ENCODE results near the gene ANOS1.

Gene ANOS1

GRCh38 chrX:8591501-8591900 lies 140.4 kb downstream of the ANOS1 start:
- Histone ChIP-seq H3K4me1 (ENCODE audit: insufficient read depth, low read length, severe bottlenecking) (no peaks in the 10 kb centered on the region), H3K27ac (ENCODE audit: low read depth, low read length, poor library complexity, severe bottlenecking) (no peak overlapping the region), H3K27me3 (ENCODE audit: insufficient read depth, low read length) (no peaks in the 10 kb centered on the region), H4K20me1 (ENCODE audit: insufficient read depth, low read length) (no peaks in the 10 kb centered on the region), H3K9me3 (ENCODE audit: low read length) (no peaks in the 10 kb centered on the region), H3F3A (ENCODE audit: insufficient read depth, low read length) (no peaks in the 10 kb centered on the region), H3K4me3 (ENCODE audit: low read depth, low read length, poor library complexity, severe bottlenecking) (no peak overlapping the region), H3K4me2 (ENCODE audit: low read length) (no peak overlapping the region), H3K79me2 (ENCODE audit: insufficient read depth, low read length) (no peaks in the 10 kb centered on the region), H2AFZ (ENCODE audit: low read length) (no peak overlapping the region), H3K9ac (ENCODE audit: low read length) (no peak overlapping the region), H3K36me3 (ENCODE audit: insufficient read depth, low read length) (no peaks in the 10 kb centered on the region), H3K9me2 (ENCODE audit: low read depth, low read length) (no peaks in the 10 kb centered on the region)
- no peak for TF ChIP-seq CTCF (IDR thresholded peaks at IDR 0.05; ENCODE audit: low read length)
- no peak for TF ChIP-seq EZH2 (IDR thresholded peaks at IDR 0.05; ENCODE audit: borderline replicate concordance, low read length)

- Histone ChIP-seq H3K4me2 (ENCODE audit: low read length) (no peak overlapping the region), H2AFZ (ENCODE audit: low read length) (no peak overlapping the region), H3K4me3 (ENCODE audit: low read depth, low read length, poor library complexity, severe bottlenecking) (no peak overlapping the region), H3K9ac (ENCODE audit: low read length) (no peak overlapping the region), H3K36me3 (ENCODE audit: insufficient read depth, low read length) (no peaks in the 10 kb centered on the region), H4K20me1 (ENCODE audit: insufficient read depth, low read length) (no peaks in the 10 kb centered on the region), H3K27me3 (ENCODE audit: insufficient read depth, low read length) (no peaks in the 10 kb centered on the region), H3K9me2 (ENCODE audit: low read depth, low read length) (no peaks in the 10 kb centered on the region), H3K4me1 (ENCODE audit: insufficient read depth, low read length, severe bottlenecking) (no peaks in the 10 kb centered on the region), H3K27ac (ENCODE audit: low read depth, low read length, poor library complexity, severe bottlenecking) (no peak overlapping the region), H3F3A (ENCODE audit: insufficient read depth, low read length) (no peaks in the 10 kb centered on the region), H3K79me2 (ENCODE audit: insufficient read depth, low read length) (no peaks in the 10 kb centered on the region), H3K9me3 (ENCODE audit: low read length) (no peaks in the 10 kb centered on the region)
- TF ChIP-seq CTCF (IDR thresholded peaks at IDR 0.05; ENCODE audit: low read length) = no peak
Observed at GRCh38 chrX:8586953-8587352, 145.0 kb downstream of the ANOS1 start.

GRCh38 chrX:8579602-8580001 lies 152.3 kb downstream of the ANOS1 start:
- H3K4me2 ChIP-seq (ENCODE audit: low read length) = no peak overlapping the region
- TF ChIP-seq EZH2 (IDR thresholded peaks at IDR 0.05; ENCODE audit: borderline replicate concordance, low read length) (no peak), CTCF (IDR thresholded peaks at IDR 0.05; ENCODE audit: low read length) (no peak)
- H3K9me2 ChIP-seq (ENCODE audit: low read depth, low read length) = no peaks in the 10 kb centered on the region
- H3K36me3 ChIP-seq (ENCODE audit: insufficient read depth, low read length) = no peaks in the 10 kb centered on the region
- no peak overlapping the region for H3K27ac ChIP-seq (ENCODE audit: low read depth, low read length, poor library complexity, severe bottlenecking)
- H4K20me1 ChIP-seq (ENCODE audit: insufficient read depth, low read length) = no peaks in the 10 kb centered on the region
- no peaks in the 10 kb centered on the region for H3F3A ChIP-seq (ENCODE audit: insufficient read depth, low read length)
- no peaks in the 10 kb centered on the region for H3K4me1 ChIP-seq (ENCODE audit: insufficient read depth, low read length, severe bottlenecking)
- H3K9me3 ChIP-seq (ENCODE audit: low read length) = no peaks in the 10 kb centered on the region
- H3K4me3 ChIP-seq (ENCODE audit: low read depth, low read length, poor library complexity, severe bottlenecking) = no peak overlapping the region
- no peak overlapping the region for H2AFZ ChIP-seq (ENCODE audit: low read length)
- H3K27me3 ChIP-seq (ENCODE audit: insufficient read depth, low read length) = no peaks in the 10 kb centered on the region
- H3K9ac ChIP-seq (ENCODE audit: low read length) = no peak overlapping the region
- no peaks in the 10 kb centered on the region for H3K79me2 ChIP-seq (ENCODE audit: insufficient read depth, low read length)

Data from OCI-LY1 (cell line).